HUDEP-2 (cell line): Measurements from ENCODE around the gene DLK1.

Experiments used
- DNase-seq, 76 experiments: peaks; one replicate each; lab custom pipeline; 2025; ENCODE audit not compliant: unreplicated experiment in 76 of 76; lab: John Stamatoyannopoulos, UW

The DLK1 gene

GRCh38 chr14:100731846-100732765 is 5.4 kb downstream of the DLK1 start:
- no peak for DNase-seq

GRCh38 chr14:100732766-100733100 is 6.0 kb downstream of the DLK1 start:
- DNase-seq, result no peak

DNA sequence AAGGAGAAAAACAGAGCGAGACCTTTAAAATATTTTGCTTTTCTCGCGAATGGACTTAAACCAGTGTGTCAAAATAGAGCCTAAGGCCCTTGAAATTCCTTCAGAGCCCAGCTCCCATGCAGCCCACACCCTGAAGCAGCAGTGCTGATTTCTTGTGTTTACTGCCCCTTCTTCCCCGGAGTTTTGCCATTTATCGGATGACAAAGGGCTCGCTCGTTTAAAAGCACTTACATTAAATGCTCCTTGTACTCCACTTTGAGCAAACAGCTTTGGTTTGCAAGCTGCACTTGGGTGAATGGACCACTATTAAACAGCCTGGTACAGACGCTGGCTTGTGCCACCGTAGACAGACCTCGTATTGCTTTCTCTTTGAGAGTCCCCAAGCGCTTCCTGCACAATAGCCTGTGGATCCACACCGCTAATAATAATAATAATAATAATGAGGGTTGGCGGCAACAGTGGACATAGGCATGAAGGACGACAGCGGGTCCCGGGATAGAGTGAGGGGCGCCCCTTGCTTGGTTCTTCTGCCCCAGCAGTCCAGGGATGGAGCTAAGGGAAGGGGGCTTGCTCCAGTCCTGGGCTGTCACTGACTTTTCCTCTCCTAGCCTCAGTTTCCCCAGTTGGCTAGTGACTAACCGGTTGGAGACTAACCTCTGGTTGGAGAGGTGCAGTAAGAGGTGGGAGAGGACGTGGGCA is 6.6 kb downstream of the DLK1 start:
- DNase-seq, result no peak

GRCh38 chr14:100734031-100734990 is 7.6 kb downstream of the DLK1 start:
- DNase-seq, result no peak

- no peak for DNase-seq
These were observed 8.6 kb downstream of the DLK1 start for GRCh38 chr14:100735271-100735670.

- DNase-seq, result no peak
These were observed 9.8 kb downstream of the DLK1 start for GRCh38 chr14:100736269-100737180.

DNA sequence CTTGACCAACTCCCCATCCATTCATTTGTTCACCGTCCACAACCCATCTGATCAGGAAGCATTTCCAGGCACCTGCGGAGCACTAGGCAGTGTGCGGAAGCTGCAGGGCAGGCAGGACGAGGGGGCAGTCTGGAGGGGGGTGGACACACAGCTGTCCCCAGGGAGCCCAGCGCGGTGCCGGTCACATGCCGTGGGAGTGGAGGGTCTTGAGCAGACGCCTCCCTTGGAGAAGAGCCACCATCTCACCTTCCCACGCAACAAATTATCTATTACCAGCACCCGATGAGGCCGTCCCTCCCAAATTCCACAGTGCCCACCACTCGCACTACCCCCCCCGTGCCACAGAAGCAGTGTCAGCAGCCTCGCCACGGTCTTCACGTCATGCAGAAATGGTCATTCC is 10.8 kb downstream of the DLK1 start:
- no peak for DNase-seq

DNA sequence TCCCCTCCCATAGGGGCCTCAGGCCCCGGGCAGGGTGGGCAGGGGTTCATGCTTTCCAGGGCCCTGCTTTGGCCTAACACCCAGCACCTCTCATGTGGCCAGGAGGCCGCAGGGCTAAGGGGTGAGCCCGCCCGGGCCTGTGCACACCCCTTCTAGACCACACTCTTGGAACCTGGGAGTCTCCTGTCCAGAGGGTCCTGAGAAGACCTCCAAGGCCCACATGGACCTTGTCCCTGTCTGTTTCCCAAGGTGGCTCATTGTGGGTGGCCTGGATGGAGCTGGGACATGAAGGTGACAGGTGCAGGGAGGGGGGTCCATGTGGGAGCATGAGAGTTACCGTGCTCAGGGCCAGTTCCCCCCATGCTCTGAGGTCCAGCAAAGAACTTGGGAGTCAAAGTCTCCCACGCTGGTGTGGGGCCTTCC is 11.6 kb downstream of the DLK1 start:
- DNase-seq, result no peak

- DNase-seq, result no peak
These were observed 12.0 kb downstream of the DLK1 start for GRCh38 chr14:100738704-100739131.

DNA sequence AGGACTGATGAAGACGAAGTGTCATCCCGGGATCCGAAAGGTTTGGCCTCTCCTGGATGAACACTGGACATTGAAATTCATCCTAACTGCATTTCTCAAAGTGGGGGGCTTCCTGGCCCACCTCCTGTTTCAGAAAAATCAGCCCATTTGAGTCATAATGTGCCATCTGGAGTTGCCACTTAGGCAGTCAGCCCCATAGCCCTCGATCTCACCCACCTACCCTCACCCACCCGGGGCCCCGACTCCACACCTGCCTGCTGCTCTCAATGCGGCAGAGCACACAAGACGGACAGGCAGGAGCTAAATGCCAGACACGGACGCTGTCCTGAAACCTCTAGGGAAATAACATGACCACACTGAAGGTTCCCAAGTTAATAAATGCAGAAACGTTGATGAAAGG is 12.6 kb downstream of the DLK1 start:
- no peak for DNase-seq

GRCh38 chr14:100740196-100740825 is 13.6 kb downstream of the DLK1 start:
- no peak for DNase-seq

DNA sequence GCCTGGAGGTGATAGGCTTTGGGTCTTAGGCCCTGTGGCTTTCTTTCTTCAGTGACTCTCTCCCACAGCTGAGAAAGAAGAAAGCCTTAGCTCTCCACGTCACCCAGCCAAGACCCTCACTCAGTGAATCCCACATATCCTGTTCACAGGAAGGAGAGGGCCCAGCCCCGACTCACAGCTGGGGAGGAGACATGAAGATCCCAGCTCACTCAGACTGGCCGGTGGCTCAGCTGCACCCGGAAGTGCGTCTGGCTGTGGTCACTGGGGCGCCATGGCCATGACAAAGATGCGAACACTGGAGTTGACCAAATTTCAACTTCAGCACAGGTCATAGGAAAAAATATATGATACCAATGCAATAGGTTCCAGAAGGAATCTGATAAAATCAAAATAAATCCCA is 14.2 kb downstream of the DLK1 start:
- no peak for DNase-seq

- no peak for DNase-seq
These were observed 15.3 kb downstream of the DLK1 start for GRCh38 chr14:100741966-100742365.

- no peak for DNase-seq
These were observed 19.6 kb downstream of the DLK1 start for GRCh38 chr14:100746326-100746725.

GRCh38 chr14:100747021-100747586 is 20.4 kb downstream of the DLK1 start:
- DNase-seq, result no peak

GRCh38 chr14:100747736-100748135 is 21.0 kb downstream of the DLK1 start:
- no peak for DNase-seq

GRCh38 chr14:100748403-100748802 is 21.7 kb downstream of the DLK1 start:
- DNase-seq, result no peak

DNA sequence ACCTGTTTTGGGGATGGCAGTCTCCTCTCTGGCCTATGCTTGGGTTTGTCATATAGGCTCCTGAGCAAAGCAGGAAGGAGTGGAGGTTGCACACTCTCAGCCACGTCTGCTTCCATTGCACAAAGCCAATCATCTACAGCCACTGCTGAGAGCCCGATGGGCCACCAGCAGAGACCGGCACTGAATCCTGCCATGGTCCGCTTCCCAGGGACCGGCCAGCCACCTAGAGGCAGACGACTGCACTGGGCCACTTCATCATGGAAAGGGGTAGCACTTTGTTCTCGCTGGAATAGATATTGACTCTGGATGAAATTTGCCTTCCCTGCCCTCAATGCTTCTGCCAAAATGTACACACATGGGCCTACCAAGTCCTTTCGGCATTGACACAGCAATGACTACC is 22.3 kb downstream of the DLK1 start:
- no peak for DNase-seq

GRCh38 chr14:100749967-100750597 is 23.4 kb downstream of the DLK1 start:
- no peak for DNase-seq
